RPMI8226 (cell line): ENCODE measurements around the gene RTP2.

Experiments
- DNase-seq: peaks from one replicate; pipeline ENCODE4 v3.0.0-alpha.2; 2015

Gene RTP2, protein sequence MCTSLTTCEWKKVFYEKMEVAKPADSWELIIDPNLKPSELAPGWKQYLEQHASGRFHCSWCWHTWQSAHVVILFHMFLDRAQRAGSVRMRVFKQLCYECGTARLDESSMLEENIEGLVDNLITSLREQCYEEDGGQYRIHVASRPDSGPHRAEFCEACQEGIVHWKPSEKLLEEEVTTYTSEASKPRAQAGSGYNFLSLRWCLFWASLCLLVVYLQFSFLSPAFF

DNA sequence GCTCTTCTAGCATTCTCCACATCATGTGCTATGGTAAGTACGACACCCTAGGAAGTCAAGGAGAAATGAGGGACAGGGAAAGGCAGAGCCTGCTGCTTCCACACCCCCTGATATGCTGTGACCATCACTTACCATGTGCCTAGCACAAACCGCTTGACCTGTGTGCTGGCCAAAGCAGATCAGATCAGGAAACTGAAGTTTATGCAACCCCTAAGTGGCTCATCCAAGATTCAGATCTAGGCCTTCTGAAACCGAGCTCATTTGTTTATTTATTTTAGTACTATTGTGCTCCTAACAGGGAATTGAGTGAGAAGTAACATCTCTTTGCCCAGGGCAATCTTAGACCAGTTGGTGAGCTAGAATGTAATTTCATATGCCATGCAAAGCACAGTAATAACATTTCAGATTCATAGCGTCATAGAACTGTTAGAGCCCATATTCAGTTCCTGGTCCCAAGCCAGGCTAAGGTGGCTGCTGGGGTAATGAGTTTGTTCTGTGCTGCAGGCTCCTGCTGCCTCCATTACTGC lies at the start of gene RTP2:
TSS of gene RTP2 (minus strand) at position 51 of the 527 bp plus-strand sequence. CDS start 429 bp downstream, outside the sequence.
- DNase-seq: no peak

GRCh38 chr3:187750513-187751123 lies 48.3 kb upstream of the RTP2 start:
- DNase-seq: no peak

DNA sequence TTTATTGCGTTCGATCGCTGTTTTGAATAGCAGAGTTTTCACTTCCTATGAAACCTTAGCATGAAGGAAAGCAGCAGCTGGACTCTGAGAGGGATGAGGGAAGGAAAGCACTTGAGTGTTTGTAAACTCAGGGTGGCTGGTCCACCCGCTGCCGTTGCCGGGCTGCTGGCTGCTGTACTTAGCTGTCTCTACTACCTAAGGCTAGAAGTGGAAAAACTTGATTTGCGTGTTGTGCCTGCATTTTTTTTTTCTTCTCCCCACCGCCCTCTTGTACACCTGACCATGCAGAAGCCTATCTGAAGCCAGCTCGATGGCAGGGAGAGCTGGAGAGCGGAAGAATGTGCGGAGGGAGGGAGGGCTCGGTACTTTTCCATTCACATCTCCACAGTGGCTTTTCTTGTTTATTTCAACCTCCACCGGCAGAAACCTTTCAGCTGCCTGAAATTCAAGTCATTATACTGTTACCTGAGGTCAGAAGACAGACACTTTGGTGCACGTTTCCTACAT lies 47.7 kb upstream of the RTP2 start:
- DNase-seq: peak; percentile 62

GRCh38 chr3:187748050-187748481 lies 45.7 kb upstream of the RTP2 start:
- DNase-seq: peak; percentile 82

DNA sequence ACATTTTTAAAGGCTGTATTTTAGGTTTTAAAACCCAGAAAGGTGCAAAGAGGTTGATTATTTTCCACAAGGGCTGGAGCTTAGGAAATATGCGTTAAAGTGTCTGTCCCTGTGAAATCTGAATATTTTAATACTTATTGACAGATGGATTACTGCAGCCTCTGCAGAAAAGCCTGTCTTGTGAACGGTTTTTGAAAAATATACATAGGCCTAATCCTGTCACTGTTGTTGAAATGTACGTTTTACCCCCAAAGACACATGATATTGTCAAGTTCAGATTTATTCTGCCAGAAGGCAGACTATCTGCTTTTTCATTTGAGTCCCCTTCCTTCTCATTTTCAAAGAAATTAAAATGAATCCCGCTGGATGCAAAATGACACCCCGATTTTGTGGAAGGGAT lies 45.1 kb upstream of the RTP2 start:
- no peak for DNase-seq

DNA sequence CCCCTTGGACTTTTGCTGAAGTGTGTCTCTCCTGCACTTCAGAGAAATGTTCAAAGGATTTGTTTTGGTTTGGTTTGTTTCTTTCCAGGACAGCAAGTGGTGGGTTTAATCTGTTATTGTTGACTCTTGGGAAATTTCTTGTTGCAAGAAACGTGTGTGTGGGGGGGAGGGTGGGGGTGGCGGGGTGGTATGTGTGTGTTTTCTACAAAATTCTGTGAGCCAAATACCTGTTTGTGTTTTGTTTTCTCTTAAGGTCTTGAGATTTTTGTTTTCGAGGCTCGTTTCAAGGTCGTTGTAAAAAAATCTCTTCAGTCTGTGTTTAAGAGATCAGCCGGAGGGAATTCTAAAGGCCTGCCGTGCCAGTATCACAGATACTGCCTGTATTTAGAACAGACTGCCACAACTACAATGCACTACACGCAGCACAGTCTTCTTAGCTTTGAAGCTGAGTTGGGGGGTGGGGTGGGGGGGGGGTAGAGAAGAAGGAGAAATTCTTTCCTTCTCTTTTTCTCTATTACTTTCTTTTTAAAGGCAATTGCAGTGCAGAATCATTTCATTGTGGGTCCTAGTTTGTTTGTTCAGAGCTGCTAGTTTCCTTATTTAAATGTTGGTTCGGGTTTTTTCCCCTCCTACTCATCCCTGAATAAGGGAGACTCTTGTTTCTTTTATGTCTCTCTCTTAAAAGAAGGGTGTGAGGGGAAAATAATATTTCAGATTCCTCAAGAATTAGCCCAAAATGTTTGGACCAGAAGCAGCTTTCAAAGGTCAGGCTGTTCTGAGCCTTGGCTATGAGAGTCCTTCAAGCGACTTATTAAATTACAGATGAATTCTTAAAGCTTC lies 44.3 kb upstream of the RTP2 start:
- DNase-seq: no peak

- DNase-seq: no peak
Measured at GRCh38 chr3:187746059-187746441, 43.7 kb upstream of the RTP2 start.

GRCh38 chr3:187745201-187746058 lies 43.1 kb upstream of the RTP2 start, which contains the start of gene BCL6:
Gene BCL6, minus strand, starts transcription at chr3:187745468. Its CDS starts 11,775 bp downstream, at chr3:187733693.
- peak; percentile 92 for DNase-seq

- peak; percentile 25 for DNase-seq
Measured at GRCh38 chr3:187744169-187745151, 42.1 kb upstream of the RTP2 start.

- peak; percentile 17 for DNase-seq
Measured at GRCh38 chr3:187743195-187744141, 41.1 kb upstream of the RTP2 start.

- no peak for DNase-seq
Measured at GRCh38 chr3:187742351-187743171, 40.2 kb upstream of the RTP2 start.

GRCh38 chr3:187741403-187742350 lies 39.3 kb upstream of the RTP2 start:
- peak; percentile 67 for DNase-seq

DNA sequence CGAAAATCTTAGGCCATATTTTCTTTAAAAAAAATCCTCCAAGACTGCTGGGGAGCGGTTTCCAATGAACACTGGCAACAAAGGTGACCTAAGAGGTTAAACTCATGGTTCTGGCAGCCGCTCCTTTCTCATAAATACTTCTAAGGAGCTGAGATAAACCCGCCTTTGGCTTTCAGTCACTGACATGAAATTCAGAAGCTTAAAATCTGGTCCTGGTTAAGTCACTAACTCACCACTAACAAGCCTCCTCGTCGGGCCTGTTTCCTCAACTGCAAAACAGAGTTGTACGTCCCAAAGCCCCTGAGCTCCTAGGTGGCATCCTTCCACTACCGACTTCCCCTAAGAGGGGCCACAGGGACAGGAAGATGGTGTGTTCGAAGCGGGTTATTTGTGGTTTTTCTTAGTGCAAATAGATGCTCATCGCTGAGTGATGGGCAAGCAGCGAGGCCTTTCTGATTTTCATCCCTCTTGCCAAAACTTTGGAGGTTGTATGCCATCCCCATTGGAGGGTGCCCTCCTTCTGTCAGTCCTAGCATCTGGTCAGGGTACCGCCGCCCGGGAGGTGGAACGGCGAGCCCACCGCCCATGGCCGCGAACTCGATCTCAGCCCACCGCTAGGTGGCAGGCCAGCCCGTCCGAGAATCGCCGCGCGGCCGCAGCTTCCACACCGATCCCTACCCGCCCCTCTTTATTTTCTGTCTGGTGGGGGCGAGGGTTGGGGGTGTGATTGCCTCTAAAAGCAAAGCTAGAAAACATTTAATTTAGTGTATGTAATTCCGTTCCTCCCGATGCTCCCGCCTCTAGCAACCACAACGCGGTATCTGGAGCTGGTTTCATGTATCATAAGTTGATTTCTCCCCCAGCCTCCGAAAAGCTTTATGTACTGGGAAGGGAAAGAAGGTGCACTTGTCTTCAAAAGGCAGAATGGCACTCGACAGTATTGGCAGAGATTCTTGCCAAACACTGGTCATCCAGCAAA lies 38.4 kb upstream of the RTP2 start:
- DNase-seq: peak; percentile 44

DNA sequence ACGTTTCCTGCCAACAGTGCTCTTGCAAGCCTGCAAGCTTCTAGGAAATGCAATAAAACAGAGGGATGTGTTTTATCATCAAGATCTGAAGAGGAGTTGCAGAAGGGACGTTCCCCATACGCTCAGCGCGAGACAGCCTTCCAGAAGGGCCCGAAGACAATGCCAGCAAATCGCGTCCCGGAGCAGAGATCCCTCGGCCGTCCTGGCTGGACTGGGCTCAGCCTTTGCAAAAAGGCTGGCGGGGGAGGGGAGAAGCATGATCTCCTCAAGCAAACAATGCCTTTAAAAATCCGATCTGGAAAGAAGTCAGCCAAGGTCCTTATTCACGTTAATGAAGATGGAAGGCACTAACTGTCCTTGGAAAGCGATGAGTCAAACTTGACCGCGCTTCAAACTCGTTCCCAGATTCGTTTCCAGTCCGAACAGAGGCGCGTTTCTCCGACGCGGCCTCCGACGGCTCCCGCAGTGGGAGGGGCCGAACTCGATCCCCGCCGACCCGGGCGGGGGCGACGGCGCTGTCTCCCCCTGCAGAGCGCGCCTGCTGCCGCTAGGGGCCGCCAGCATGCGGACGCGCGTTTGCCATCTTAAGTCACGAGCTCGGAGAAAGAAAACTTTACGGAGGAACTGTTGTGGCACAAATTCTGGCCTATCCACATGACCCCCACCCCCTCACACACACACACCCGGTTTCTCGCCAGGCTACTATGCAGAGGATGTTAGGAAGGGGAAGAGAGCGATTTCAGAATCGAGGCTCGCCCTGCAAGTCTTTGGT lies 37.4 kb upstream of the RTP2 start:
- DNase-seq: peak; percentile 39

- no peak for DNase-seq
Measured at GRCh38 chr3:187739094-187739560, 36.8 kb upstream of the RTP2 start.
